NCI-H2196 (cell line): Measurements from ENCODE around the gene ARAP1.

ENCODE experiments used
- DNase-seq: peaks from one replicate; lab custom pipeline; 2025; ENCODE audit not compliant: unreplicated experiment; lab: John Stamatoyannopoulos, UW

ARAP1 gene

DNA sequence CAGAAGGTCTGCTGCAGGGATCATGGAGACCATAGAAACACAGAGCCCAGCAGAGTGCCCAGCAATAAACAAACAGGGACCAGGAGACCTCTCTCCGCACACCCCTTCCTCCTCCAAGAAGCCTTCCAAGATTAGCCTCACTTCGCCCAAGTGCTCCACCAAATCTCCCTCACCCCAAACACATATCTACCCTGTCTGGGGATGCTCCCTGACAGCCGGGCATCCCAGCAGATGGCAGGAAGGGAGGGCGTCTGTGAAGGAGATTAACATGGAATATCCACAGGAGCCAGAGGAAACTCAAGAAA, 26.5 kb downstream of the ARAP1 start:
- no peak for DNase-seq

DNA sequence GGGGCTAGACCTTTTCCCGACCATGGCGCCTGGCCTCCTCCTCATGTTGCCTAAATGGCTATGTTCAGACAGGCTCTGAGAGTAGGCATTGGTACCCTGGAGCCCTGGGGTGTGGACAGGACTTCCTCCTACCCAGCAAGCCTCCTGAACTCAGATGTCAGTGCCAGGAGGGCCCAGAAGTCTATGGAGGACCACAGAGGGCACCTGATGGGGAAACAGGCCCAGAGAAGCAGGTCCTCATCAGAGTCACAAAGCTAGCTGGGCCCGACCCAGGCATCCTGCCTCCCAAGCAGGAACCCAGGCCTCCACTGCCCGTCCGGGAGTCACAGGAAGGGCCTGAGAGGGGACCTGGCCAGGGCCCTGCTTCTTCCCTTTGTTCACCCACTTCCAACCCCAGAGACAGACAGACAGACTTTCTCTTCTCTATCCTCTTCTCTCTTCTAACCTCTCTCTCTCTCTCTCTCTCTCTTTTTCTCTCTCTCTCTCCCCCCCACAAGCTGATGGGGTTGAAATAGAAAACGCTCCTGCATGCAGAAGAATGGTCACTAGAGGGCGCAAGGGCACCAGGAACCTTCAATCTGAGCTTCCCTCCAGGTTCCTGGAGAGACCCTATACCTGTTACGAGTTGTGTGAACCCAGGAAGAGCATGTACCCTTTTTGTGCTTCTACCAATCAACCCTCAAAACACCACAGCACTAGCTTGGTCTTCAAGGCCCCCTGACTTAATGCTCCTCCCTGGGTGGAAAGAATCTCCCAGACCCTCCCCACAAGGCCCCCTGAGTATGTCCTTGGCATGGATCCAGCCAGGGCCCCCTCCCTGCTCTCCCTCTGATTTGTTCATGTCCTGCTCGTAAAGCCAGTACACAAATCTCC, 27.1 kb downstream of the ARAP1 start:
- DNase-seq, result peak; percentile 88

DNA sequence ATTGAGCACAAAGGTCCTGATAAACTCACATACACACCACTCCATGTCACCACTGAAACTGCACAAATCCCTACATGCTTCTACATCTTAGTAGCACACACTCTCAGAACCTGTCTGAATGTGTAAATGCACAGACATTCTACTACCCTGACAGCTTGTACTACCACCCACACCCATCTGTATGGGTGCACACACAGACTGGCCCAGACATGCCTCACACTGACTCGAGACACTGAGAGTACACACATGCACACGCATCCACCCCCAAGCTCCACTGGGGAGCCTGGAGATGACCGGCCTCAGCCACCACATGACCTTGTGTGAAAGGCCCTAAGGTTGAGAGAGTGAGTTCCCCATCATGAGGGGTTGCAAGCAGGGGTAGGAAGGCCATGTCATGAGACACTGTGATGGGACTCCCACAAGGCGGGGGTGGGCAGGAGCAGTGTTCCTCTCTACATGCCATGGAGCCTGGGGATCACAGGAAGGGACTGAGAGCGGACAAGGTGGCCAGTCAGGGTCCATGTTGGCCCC, 28.1 kb downstream of the ARAP1 start:
- no peak for DNase-seq

DNA sequence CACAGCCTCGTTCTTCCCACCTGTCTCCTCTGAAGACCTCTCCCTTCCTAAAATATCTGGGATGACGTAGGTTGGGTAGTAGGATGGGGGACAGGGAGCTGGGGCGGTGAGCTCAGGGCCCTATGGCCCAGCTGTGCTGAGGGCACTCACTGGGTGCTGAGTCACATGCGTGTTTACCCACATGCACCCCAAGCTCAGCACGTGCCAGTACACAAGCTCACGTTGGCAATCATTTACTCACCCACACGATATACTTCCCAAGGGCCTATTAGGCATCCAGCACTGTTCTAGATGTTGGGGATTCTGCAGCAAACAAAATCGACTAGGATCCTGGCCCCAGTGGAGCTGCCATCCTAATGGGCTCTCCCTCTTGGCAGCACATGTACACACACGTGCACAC, 28.7 kb downstream of the ARAP1 start:
- no peak for DNase-seq

DNA sequence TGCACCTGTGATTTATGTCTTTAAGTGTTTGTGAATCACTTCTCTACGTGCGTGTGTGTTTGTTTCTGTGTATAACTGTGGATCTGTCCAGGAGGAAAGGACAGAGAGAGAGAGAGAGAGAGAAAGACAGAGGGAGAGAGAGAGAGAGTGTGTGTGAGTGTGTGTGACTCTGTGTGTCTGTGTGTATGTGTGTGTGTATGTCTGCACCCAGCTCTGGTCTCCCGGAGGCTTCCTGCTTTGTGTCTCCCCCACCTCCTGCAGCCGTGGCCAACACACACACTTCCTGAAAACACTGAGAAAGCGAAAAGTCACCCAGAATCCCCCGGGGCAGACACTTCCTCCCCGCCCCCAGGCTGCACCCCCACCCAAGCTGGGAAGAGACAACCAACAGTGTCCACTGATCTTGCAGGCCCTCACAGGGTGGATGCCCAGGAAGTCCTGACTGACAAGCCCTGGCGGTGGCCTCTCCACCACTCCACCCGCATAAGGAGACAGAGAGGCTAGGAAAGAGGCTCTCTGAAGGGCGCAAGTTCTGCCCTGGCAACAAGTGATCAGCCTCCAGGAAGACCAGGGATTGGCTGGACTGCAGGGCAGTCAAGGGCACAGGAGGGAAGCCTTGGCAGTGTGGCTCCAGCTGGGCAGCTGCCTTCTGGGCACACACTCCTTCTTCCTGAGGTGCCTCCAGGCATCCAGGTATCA, 30.0 kb downstream of the ARAP1 start:
- DNase-seq, result peak; percentile 87

DNA sequence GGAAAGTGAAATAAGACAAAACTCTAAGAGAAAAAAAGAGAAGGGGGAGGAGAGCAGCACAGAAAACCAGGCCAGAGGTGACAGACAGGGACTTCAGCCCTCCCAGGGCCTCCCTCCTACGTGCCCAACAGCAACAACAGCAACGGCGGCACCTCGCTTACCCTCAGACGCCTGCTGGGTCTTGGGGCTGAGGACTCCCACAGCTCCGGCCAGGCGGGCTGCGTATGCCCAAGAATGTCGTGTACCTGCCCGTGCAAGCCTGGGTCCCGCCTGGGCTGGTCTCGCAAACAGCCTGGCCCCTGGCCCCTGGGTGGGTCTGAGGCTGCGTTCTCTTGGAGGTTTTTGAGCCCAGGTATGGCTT, 30.5 kb downstream of the ARAP1 start:
- no peak for DNase-seq

DNA sequence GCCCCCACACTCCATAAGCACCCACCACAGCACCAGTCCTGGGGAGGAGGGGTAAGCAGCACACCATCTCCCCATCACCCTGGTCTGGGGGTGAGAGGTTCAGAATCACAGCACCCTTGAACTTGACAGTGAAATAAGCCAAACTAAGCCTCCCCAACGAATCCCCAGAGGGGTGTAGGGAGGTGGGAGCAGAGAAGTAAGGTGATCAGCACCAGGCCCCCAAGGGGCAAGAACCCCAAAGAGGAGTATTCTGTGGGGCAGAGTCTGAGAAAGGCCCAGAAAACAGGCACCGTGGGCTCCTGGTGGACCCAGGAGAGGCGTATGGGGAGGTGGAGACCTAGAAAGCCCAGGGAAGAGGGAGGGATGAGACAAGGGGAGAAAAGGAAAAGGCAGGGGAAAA, 30.9 kb downstream of the ARAP1 start:
- DNase-seq, result no peak

DNA sequence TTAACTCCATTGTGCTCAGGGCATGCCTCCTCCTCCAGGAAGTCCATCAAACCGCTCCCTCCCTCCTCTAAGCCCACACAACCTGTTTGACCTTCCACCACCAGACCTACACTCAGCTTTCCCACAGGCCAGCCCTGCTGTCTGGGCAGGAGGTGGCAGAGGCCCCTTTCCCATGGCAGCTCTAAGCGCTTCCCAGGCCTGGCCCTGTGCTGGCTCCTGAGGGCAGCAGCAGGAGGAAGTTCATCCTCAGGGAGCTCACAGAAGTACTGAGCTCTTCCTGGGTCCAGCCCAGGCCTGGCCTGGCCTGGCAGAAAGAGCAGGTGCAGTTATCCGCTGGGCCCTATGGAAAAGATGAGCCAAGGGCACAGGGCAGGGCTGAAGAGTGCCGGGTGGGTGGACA, 31.4 kb downstream of the ARAP1 start:
- no peak for DNase-seq

DNA sequence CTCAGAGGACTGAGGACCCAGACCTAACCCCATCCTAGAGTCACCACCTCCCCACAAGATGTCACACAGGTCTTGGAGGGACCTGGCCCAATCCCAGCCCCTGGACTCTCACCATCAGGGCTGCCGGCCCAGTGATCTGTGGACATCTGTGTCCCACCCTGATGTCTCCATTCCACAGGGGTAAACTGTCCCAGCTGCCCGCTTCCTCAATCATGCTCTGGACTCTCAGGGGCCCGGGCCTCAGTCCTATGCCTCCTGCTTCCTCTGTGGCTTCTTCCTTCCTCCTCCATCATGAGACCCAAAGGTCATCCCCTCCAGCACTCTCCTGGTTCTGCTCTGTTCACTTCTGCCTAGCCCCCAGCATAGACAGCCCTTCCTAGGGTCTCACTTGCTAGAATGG, 32.2 kb downstream of the ARAP1 start:
- DNase-seq, result no peak

DNA sequence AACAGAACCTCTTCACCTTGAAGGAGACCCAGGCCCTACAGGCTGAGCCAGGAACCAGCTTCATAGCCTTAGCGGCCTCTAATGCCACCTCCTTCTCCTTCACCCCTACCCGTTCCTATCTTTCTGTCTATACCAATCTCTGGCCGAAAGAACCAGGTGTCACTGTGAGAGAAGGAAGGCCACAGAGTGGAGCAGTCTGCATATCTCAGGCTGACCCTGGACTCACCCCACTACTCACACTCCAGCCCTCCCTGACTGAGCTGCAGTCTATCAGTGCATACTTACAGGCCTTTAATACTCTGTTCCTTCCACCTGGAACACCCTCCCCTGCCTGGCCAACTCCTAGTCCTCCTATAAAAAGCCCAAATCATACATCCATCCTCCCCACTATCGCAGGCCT, 32.7 kb downstream of the ARAP1 start:
- DNase-seq, result no peak

DNA sequence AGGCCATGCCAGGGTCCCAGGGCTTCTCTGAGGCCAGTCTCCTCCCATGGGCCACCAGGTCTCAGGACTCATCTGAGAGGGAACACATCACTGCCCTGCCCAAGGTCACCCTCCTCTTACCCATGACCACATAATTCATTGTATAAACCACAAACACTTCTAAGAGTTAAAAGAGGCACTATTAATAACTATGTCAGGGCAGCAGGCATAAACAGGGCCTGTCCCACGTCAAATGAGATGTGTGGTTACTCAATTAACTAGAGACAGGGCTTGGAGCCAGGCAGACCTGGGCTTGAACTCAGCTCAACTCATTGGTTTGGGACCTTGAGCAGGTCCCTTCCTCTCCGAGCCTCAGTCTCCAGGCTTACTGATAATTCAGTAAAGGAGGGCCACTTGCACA, 33.1 kb downstream of the ARAP1 start:
- no peak for DNase-seq

DNA sequence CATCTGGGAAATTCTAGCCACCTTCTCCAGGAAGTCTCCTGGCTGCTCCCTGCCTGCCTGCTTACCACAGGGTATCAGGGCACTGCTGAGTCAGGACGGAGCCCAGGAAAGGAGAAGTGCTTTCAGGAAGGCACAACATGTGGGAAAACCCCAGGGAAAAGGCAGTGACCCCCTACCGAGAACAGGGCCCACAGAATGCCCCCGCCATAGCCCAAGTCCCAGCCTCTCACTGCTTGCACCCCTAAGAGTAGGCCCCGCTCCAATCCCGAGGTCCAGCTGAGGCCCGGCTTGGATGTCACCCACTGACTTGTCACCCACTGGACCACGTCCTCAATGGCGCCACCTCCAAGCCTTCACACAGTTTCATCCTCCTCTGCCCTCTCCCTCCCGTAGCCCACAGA, 34.1 kb downstream of the ARAP1 start:
- no peak for DNase-seq

DNA sequence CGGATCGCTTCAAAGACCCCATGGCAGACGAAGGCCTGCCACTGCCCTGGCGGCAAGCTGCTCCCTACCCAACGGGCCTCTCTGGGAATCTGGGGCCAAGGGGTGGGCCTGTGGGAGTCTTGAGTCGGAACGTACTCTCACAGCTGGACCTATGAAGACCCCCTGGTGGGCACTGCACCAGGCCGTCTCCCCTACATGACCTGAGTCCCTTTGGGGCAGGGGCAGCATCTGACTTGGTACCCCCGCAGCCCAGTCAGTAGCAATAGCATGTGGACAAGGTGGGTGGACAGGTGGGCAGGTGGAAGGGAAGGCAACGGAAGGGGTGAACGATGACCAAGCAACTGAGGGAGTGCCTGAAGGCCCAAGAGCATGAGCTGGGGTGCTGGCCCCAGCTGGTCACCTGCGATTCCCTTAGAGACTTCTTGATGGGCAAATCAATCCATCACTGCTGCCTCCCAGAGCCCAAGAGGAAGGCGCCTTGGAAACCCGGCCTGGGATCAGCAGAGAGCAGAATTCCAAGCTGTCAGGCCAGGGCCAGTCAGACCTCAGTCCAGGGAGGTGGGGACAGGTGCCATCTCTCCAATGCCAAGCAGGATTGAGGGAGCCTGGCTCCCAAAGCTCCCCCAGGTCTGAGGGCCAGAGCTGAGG, 35.3 kb downstream of the ARAP1 start:
- DNase-seq, result no peak

DNA sequence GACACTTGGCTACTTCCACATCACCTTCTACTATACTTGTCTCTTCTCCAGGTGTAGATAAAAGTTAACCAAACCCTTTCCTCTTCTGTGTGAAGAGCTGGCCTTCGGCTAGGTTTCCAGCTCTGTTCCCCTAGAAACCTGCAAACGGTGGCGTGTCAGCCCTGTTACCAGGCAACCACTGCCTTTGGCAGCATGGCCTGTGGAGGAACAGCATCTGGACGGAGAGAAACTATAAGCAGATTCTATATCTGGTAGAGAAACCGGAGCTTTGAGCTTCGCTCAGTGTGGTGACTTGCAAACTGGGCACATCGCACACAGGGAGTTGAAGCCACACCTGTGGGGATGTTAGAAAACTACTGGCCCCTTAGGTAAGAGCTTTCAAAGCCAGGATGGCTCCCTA, 35.9 kb downstream of the ARAP1 start:
- peak; percentile 39 for DNase-seq

DNA sequence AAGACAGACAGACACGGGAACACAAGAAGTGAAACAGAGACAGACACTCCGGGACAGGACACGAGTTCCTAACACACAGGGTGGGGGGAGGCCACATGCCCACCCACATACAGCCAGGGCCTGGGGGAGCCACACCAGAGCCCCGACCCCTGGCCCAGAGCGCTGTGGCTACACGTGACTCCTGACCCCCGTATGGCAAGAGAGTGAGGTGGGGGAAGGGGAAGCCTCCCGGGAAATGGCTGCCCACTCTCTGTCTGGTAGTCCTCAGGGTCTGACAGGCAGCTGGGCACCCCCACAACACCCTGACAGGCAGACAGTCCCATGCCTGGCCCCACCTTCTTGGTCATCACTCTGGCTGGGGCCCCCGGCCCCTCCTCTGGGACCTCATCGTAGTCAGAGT, 39.4 kb downstream of the ARAP1 start:
- DNase-seq, result no peak

DNA sequence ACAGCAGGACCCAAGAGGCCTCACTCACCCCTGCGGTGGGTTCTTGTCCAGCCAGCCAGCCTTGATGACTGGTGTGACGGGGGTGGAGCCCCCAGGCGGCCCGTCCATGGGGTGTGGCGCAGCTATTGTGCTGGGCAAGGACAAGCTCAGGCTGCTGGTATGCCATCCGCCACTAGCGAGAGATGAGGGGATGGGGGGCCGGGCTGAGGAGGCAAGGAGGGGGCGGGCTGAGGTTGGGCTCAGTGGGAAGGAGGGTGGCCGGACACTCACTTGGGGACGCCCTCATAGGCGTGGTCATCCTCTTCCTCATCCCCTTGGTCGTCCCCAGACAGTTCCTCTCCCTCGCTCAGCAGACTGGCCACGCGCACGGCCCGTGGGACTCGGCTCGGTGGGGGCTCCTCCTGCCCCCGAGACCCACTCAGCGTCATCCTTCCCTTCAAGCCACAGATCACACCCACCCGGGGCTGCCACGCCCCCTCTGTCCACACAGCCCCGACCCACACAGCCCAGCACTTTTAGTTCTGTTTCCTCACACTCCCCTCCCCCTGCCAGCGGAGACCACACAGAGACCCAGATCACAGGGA, 39.9 kb downstream of the ARAP1 start:
- DNase-seq, result no peak

DNA sequence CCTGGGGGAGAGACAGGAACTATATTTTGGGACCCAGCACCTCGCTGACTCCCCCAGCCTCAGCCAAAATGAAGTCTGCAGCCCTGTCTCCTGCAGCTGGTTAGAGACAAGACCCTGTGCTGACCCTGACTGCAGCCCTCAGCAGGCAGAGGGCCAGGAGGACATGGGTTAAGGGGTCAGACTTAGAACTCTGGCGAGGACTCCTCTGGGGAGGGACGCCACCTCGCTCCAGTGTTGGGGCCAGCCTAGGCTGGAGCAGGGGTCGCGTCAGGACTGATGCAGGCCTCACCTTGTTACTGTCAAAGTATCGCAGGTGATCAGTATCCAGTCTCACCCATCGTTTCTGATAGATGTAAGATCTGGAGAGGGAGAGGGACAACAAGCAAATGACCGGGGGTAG, 41.1 kb downstream of the ARAP1 start:
- no peak for DNase-seq

DNA sequence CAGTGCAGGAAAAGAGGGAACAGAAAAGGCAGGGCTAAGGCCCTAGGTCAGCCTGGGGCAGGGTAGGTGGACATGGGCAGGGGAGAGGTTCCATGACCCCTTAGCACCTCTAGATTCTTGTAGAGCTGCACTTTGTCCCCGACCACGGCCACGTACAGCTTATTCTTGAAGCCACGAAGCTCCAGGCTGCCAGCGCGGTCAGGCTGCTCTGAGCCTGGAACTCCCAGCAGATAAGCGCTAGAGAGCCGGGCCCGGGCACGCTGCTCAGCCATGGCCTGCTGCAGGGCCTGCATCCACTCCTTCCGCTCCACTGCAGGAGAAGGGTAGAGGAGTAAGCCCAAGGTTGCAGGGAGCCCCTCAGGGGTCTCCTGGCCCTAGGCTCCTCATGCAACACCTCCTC, 41.9 kb downstream of the ARAP1 start:
- no peak for DNase-seq

DNA sequence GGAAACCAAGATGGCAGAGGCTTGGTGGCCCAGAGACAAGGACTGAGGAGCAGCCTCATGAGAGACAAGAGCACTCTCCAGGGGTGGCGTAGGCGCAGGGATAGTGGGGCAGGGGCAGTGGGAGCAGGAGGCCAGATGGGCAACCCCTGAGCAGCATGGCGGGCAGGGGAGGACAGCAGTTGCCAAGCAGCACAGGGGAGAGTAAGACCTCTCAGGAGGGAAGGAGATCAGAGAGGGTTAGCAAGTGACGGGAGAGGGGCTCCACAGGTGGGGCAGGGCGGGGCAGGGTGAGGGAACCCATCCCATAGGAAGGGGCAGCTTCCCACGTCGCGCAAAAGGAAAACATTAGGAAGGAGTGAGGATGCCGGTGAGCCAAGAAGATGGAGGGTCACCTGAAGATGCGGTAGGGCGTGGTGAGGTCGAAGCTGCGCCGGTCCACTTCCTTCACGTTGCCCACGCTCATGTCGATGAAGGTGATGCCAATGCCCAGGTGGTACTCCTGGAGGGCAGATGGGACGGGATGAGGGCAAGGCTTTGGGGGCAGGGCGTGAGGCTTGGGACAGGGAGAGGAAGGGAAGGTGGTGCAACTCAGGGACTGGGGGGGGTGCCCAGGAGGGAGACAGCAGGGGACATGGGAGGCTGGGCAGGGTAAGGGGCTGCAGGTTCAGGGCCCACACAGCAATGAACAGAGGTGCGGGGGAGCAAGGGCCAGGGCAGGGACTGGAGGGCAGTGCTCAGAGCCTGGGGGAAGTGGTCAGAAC, 42.5 kb downstream of the ARAP1 start:
- no peak for DNase-seq

DNA sequence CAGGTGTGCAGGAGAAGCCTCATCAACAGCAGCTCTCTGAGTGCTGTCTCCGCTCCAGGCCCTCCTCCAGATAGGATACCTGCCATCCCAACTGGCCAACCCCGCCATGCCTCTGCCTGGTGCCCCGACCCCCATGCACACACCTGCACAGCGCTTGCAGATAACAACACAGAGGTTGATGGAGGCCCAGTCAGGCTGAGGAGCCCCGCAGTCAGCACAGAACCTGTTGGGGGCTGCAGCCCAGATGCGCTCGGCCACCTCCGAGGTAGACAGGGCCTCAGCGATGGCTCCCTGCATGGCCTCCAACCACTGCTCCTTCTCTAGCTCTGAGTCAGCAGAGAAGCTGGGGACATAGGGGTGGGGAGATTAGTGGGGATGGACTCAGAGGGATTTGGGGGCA, 45.2 kb downstream of the ARAP1 start:
- no peak for DNase-seq

DNA sequence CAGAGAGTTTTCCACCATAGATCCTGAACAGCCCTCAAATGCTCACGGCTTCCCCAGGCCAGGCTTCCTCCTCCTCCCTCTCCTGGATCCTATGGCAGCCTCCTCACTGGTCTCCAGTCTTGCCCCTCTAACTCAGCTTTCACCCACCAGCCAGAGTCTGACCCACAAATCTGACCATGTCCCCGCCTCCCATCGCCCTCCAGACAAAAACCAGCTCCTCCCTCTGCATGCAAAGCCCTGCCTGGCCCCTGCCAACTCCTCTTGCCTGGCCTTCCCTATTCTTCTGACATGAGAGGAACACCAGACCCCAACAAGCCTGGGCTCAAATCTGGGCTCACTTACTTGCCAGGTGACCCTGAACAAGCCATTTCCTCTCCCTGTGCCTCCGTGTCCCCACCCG, 45.6 kb downstream of the ARAP1 start:
- no peak for DNase-seq
